ENCODE results near the gene PDE7B. TPM values are rescaled to one million over a fixed set of nuclear protein-coding genes. Genes with fewer than 3 reads are reported as not detected.

PDE7B gene
- total RNA-seq, 1 experiment from 2014 or later, result not detected

DNA sequence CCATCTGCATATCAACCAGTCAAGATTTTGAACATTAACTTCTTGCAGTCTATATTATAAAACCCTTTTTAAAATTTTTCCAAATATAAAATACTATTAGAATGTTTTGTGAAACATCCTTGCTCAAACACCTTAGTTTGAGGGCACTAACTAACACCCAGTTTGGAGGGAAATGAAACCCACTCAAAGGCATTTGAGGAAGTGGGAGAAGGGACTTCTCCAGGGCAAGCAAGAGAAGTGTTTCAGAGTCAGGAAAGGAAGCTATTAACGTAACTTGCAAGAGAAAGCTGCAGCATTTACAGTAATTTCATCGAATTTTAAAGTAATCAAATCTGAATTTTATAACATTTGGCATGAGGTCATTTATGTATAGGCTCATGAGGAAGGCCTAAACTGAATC, 377.3 kb downstream of the PDE7B start:
- CTCF ChIA-PET, result no interaction called here
- H3K36me3 ChIP-seq (ENCODE audit: insufficient read depth, low read length, poor library complexity, severe bottlenecking), result no peaks in the 10 kb centered on the region
- intact Hi-C loops (cut with micrococcal nuclease; ENCODE audit: unreplicated experiment), result loop anchor here (5.0 to 10.0 kb wide), 3 partner anchors 197 to 777 kb away; no protein-coding TSS in a partner anchor
- no peak for DNase-seq (ENCODE audit: low spot score)
- H3K27me3 ChIP-seq (replicated peaks; ENCODE audit: insufficient read depth, low read depth, low read length, poor library complexity), result no peaks in the 10 kb centered on the region
- no peak overlapping the region for H3K27ac ChIP-seq (ENCODE audit: low read depth, low read length, poor library complexity, severe bottlenecking)
- no peak overlapping the region for H3K4me3 ChIP-seq (ENCODE audit: low read depth, low read length, poor library complexity, severe bottlenecking)
- BruUV-seq (replicated peaks), result no TSS peak
- peaks cover 4% of the 10 kb centered on the region for H3K4me1 ChIP-seq (ENCODE audit: insufficient read depth, low read length, poor library complexity, severe bottlenecking)
- TF ChIP-seq EZH2 (IDR thresholded peaks at IDR 0.05; ENCODE audit: borderline replicate concordance, low read depth, low read length, poor library complexity, severe bottlenecking), result no peak
- TF ChIP-seq, protein P1, sequence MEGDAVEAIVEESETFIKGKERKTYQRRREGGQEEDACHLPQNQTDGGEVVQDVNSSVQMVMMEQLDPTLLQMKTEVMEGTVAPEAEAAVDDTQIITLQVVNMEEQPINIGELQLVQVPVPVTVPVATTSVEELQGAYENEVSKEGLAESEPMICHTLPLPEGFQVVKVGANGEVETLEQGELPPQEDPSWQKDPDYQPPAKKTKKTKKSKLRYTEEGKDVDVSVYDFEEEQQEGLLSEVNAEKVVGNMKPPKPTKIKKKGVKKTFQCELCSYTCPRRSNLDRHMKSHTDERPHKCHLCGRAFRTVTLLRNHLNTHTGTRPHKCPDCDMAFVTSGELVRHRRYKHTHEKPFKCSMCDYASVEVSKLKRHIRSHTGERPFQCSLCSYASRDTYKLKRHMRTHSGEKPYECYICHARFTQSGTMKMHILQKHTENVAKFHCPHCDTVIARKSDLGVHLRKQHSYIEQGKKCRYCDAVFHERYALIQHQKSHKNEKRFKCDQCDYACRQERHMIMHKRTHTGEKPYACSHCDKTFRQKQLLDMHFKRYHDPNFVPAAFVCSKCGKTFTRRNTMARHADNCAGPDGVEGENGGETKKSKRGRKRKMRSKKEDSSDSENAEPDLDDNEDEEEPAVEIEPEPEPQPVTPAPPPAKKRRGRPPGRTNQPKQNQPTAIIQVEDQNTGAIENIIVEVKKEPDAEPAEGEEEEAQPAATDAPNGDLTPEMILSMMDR (conservative IDR thresholded peaks at IDR 0.05; ENCODE audit: low read depth, low read length), result no peak
- POLR2A ChIA-PET (ENCODE audit: low non-redundant PET), result no interaction called here
- no peaks in the 10 kb centered on the region for H3K9me3 ChIP-seq (ENCODE audit: low read depth, low read length, poor library complexity, severe bottlenecking)

DNA sequence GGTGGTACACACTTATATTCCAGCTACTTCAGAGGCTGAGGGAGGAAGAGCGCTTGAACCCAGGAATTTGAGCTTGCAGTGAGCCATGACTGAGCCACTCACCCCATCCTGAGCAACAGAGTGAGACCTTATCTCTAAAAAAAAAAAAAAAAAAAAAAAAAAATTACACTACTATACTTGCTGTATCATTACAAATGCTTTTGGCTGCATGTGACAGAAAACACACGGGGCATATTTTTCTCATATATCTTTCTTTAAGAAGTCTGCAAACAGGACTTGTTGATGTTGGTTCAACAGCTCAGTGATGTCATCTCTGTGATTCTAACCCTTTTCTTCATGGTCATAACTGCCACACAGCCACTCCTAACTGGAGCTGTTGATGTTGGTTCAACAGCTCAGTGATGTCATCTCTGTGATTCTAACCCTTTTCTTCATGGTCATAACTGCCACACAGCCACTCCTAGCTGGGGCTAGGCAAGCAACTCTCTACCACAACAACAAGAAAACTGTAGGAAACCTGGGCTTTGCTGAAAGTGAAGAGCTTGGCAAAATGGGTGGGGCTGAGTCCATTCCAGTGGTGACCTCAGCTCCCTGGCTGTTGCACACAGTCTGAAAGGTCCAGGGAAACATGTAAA, 378.8 kb downstream of the PDE7B start:
- ChIA-PET POLR2A (ENCODE audit: low non-redundant PET) (no interaction called here), CTCF (no interaction called here)
- no peak overlapping the region for H3K27ac ChIP-seq (ENCODE audit: low read depth, low read length, poor library complexity, severe bottlenecking)
- no TSS peak for BruUV-seq (replicated peaks)
- no peaks in the 10 kb centered on the region for H3K9me3 ChIP-seq (ENCODE audit: low read depth, low read length, poor library complexity, severe bottlenecking)
- no peaks in the 10 kb centered on the region for H3K36me3 ChIP-seq (ENCODE audit: insufficient read depth, low read length, poor library complexity, severe bottlenecking)
- TF ChIP-seq, protein P1 (conservative IDR thresholded peaks at IDR 0.05; ENCODE audit: low read depth, low read length), result no peak
- no peak for TF ChIP-seq EZH2 (IDR thresholded peaks at IDR 0.05; ENCODE audit: borderline replicate concordance, low read depth, low read length, poor library complexity, severe bottlenecking)
- H3K4me1 ChIP-seq (ENCODE audit: insufficient read depth, low read length, poor library complexity, severe bottlenecking), result peaks cover 4% of the 10 kb centered on the region
- DNase-seq (ENCODE audit: low spot score), result no peak
- no peaks in the 10 kb centered on the region for H3K27me3 ChIP-seq (replicated peaks; ENCODE audit: insufficient read depth, low read depth, low read length, poor library complexity)
- intact Hi-C loops (cut with micrococcal nuclease; ENCODE audit: unreplicated experiment), result no loop called here
- H3K4me3 ChIP-seq (ENCODE audit: low read depth, low read length, poor library complexity, severe bottlenecking), result no peak overlapping the region

DNA sequence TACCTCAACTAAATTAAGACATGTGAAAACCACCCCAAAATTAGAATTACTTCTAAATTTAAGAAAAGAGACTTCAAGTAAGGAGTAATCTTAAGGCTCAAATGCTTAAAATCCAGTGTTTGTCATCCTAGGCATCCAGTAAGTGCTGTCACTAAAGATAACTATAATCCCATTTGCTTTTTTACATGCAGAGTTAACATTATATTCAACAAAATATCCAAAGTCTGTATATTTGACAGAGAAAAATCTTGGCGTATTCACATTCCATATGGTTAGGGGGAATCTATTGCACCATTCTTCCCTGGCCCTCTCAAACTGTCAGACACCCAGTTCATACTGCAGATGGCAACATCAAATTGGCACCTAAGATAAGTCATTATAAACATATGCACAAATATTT, 381.2 kb downstream of the PDE7B start:
- no peak overlapping the region for H3K4me3 ChIP-seq (ENCODE audit: low read depth, low read length, poor library complexity, severe bottlenecking)
- intact Hi-C loops (cut with micrococcal nuclease; ENCODE audit: unreplicated experiment), result no loop called here
- no peak overlapping the region for H3K27ac ChIP-seq (ENCODE audit: low read depth, low read length, poor library complexity, severe bottlenecking)
- BruUV-seq (replicated peaks), result no TSS peak
- no peak for DNase-seq (ENCODE audit: low spot score)
- POLR2A ChIA-PET (ENCODE audit: low non-redundant PET), result no interaction called here
- TF ChIP-seq, protein P1 (conservative IDR thresholded peaks at IDR 0.05; ENCODE audit: low read depth, low read length), result no peak
- TF ChIP-seq EZH2 (IDR thresholded peaks at IDR 0.05; ENCODE audit: borderline replicate concordance, low read depth, low read length, poor library complexity, severe bottlenecking), result no peak
- H3K36me3 ChIP-seq (ENCODE audit: insufficient read depth, low read length, poor library complexity, severe bottlenecking), result no peaks in the 10 kb centered on the region
- CTCF ChIA-PET, result no interaction called here
- no peaks in the 10 kb centered on the region for H3K4me1 ChIP-seq (ENCODE audit: insufficient read depth, low read length, poor library complexity, severe bottlenecking)
- no peaks in the 10 kb centered on the region for H3K27me3 ChIP-seq (replicated peaks; ENCODE audit: insufficient read depth, low read depth, low read length, poor library complexity)
- no peaks in the 10 kb centered on the region for H3K9me3 ChIP-seq (ENCODE audit: low read depth, low read length, poor library complexity, severe bottlenecking)

All from A673 (cell line).